ENCODE measurements around the gene RITA1. TPM values are rescaled to one million over a fixed set of nuclear protein-coding genes. Genes with fewer than 3 reads are reported as not detected.

The RITA1 gene
- total RNA-seq, 1 experiment from 2014 or later = 33.6 TPM

DNA sequence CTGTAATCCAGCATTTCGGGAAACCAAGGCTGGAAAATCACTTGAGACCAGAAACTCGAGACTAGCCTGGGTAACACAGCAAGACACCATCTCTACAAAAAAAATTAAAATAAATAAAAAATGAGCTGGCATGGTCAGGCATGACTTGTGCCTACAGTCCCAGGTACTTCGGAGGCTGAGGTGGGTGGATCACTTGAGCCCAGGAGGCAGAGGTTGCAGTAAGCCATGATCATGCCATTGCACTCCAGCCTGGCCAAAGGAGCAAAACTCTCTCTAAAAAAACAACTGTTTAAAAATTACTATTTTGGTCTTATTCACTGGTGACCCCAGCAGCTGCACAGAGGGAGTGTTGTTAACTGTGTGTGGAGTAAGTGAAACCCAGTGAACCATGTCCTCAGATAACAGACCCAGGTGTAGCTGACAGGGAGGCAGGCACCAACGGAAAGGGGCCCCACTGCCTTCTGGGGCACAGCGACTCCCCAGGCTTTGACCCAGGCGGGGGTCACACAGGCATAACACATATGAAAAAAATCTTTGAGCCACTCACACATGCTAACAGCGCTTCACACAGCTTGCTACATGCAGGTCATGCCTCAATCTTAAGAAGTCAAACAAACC is 12.3 kb upstream of the RITA1 start:
- intact Hi-C loops (cut with micrococcal nuclease; ENCODE audit: unreplicated experiment) = no loop called here
- no peak for DNase-seq

DNA sequence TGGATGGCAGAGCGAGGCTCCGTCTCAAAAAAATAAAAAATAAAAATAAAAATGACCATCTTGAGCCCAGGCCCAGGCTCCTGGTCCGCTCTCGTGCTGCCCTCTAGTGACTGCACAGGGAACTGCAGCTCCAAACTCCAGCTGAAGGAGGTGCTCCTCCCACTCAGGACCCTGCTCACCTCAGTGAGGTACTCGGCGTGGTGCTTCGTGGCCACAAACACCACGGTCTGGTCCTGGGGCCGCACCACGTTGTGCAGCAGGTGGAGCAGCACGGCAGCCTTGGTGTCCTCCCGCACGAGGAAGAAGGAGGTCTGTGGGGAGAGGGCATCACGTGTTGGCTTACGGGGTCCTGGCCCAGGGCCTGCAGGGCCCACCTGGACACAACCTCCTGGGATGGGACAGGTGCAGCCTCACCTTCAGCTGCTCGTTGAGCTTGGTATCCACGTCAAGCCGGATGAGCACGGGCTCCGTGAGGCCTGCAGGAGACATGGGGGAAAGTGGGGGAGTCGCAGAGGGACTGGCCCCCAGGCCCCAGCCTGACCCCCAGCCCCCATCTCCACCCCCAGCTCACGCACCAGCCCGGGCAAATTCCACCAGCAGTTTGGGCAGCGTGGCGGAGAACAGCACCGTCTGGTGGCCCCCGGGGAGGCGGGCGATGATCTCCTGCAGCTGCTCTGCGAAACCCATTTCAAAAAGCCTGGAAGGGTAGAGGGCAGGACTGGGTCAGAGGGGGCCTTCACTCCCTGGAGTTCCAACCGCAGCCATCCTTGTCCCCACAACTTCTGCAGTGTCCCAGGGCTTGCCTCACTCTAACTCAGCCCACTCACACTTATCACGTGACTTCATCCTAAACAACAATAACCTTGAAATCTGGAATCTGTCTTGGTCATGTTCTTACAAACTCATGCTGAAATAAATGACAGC is 10.8 kb upstream of the RITA1 start:
- no peaks in the 10 kb centered on the region for H3K4me1 Mint-ChIP-seq (ENCODE audit: low read depth, unreplicated experiment)
- intact Hi-C loops (cut with micrococcal nuclease; ENCODE audit: unreplicated experiment) = loop anchor here (1.0 kb wide), 1 partner anchor 126 kb away; no protein-coding TSS in a partner anchor
- TF ChIP-seq, protein P1, sequence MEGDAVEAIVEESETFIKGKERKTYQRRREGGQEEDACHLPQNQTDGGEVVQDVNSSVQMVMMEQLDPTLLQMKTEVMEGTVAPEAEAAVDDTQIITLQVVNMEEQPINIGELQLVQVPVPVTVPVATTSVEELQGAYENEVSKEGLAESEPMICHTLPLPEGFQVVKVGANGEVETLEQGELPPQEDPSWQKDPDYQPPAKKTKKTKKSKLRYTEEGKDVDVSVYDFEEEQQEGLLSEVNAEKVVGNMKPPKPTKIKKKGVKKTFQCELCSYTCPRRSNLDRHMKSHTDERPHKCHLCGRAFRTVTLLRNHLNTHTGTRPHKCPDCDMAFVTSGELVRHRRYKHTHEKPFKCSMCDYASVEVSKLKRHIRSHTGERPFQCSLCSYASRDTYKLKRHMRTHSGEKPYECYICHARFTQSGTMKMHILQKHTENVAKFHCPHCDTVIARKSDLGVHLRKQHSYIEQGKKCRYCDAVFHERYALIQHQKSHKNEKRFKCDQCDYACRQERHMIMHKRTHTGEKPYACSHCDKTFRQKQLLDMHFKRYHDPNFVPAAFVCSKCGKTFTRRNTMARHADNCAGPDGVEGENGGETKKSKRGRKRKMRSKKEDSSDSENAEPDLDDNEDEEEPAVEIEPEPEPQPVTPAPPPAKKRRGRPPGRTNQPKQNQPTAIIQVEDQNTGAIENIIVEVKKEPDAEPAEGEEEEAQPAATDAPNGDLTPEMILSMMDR (IDR thresholded peaks at IDR 0.05; ENCODE audit: insufficient read depth in 1 of 2, low read depth in 1 of 2, low read length in 1 of 2, severe bottlenecking in 1 of 2, unreplicated experiment in 1 of 2) = peak; percentile 91 to 96
- Histone ChIP-seq H3K27me3 (replicated peaks; ENCODE audit: control insufficient read depth, insufficient read depth, low read length) (no peaks in the 10 kb centered on the region), H3K4me1 (no peaks in the 10 kb centered on the region), H3K4me3 (ENCODE audit: low read depth, low read length) (no peak overlapping the region), H3K36me3 (ENCODE audit: control insufficient read depth, insufficient read depth, low read length) (peaks cover 8% of the 10 kb centered on the region), H3K9me3 (no peaks in the 10 kb centered on the region)
- H3K36me3 Mint-ChIP-seq (ENCODE audit: insufficient read depth, unreplicated experiment) = peaks cover 84% of the 10 kb centered on the region
- peak; percentile 74 to 83 for DNase-seq
- no peaks in the 10 kb centered on the region for H3K27me3 Mint-ChIP-seq (ENCODE audit: insufficient read depth, unreplicated experiment)
- peak overlapping the region; percentile 48 for H3K27ac Mint-ChIP-seq (ENCODE audit: unreplicated experiment)
- POLR2A ChIA-PET = no interaction called here
- BruUV-seq (replicated peaks) = no TSS peak
- H3K9me3 Mint-ChIP-seq (ENCODE audit: unreplicated experiment) = no peaks in the 10 kb centered on the region
- CTCF ChIA-PET = interaction anchor here (0.6 to 1.2 kb wide), 7 partner anchors 10 to 182 kb away, joined by 3 to 15 read pairs (median 3); partner anchors contain the start of genes DDX54, RITA1 and SLC8B1
- H3K4me3 Mint-ChIP-seq (ENCODE audit: unreplicated experiment) = no peak overlapping the region

More for the DNA sequence above, 12.3 kb upstream of the RITA1 start:
- no peak overlapping the region for H3K4me3 ChIP-seq (ENCODE audit: low read depth, low read length)
- no peaks in the 10 kb centered on the region for H3K4me1 ChIP-seq
- TF ChIP-seq, protein P1 (IDR thresholded peaks at IDR 0.05; ENCODE audit: insufficient read depth in 1 of 2, low read depth in 1 of 2, low read length in 1 of 2, severe bottlenecking in 1 of 2, unreplicated experiment in 1 of 2) = no peak
- H3K36me3 Mint-ChIP-seq (ENCODE audit: insufficient read depth, unreplicated experiment) = peaks cover 84% of the 10 kb centered on the region
- H3K4me1 Mint-ChIP-seq (ENCODE audit: low read depth, unreplicated experiment) = no peaks in the 10 kb centered on the region
- no peaks in the 10 kb centered on the region for H3K9me3 Mint-ChIP-seq (ENCODE audit: unreplicated experiment)
- H3K4me3 Mint-ChIP-seq (ENCODE audit: unreplicated experiment) = no peak overlapping the region
- no TSS peak for BruUV-seq (replicated peaks)
- ChIA-PET CTCF (no interaction called here), POLR2A (no interaction called here)
- H3K9me3 ChIP-seq = no peaks in the 10 kb centered on the region
- H3K27ac Mint-ChIP-seq (ENCODE audit: unreplicated experiment) = no peak overlapping the region
- no peaks in the 10 kb centered on the region for H3K27me3 ChIP-seq (replicated peaks; ENCODE audit: control insufficient read depth, insufficient read depth, low read length)
- peaks cover 5% of the 10 kb centered on the region for H3K36me3 ChIP-seq (ENCODE audit: control insufficient read depth, insufficient read depth, low read length)
- H3K27me3 Mint-ChIP-seq (ENCODE audit: insufficient read depth, unreplicated experiment) = no peaks in the 10 kb centered on the region

DNA sequence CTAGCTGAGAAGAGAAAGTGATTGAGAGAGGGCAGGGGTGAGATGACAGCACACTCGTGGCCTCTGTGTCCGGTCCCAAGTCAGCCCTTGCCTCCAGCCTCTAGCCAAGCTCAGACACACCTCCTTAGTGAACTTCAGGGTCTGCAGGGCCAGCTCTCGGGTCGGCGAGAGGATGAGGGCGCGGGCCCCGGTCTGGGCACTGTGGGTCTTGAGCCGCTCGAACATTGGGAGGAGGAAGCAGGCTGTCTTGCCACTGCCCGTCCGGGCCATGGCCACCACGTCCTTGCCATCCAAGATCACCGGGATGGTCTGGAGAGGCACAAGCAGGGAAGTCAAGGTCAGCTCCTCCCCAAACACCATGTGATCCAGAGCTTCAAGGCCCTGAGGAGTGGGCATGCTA is 6.5 kb upstream of the RITA1 start:
- DNase-seq = no peak
- H3K36me3 Mint-ChIP-seq (ENCODE audit: insufficient read depth, unreplicated experiment) = peaks cover 69% of the 10 kb centered on the region
- no TSS peak for BruUV-seq (replicated peaks)
- Histone ChIP-seq H3K27me3 (replicated peaks; ENCODE audit: control insufficient read depth, insufficient read depth, low read length) (no peaks in the 10 kb centered on the region), H3K36me3 (ENCODE audit: control insufficient read depth, insufficient read depth, low read length) (peaks cover 3% of the 10 kb centered on the region), H3K4me3 (ENCODE audit: low read depth, low read length) (no peak overlapping the region), H3K4me1 (no peaks in the 10 kb centered on the region), H3K9me3 (no peaks in the 10 kb centered on the region)
- H3K4me1 Mint-ChIP-seq (ENCODE audit: low read depth, unreplicated experiment) = no peaks in the 10 kb centered on the region
- CTCF ChIA-PET = no interaction called here
- TF ChIP-seq, protein P1 (IDR thresholded peaks at IDR 0.05; ENCODE audit: insufficient read depth in 1 of 2, low read depth in 1 of 2, low read length in 1 of 2, severe bottlenecking in 1 of 2, unreplicated experiment in 1 of 2) = no peak
- intact Hi-C loops (cut with micrococcal nuclease; ENCODE audit: unreplicated experiment) = no loop called here
- POLR2A ChIA-PET = no interaction called here
- no peaks in the 10 kb centered on the region for H3K9me3 Mint-ChIP-seq (ENCODE audit: unreplicated experiment)
- no peaks in the 10 kb centered on the region for H3K27me3 Mint-ChIP-seq (ENCODE audit: insufficient read depth, unreplicated experiment)
- H3K27ac Mint-ChIP-seq (ENCODE audit: unreplicated experiment) = no peak overlapping the region
- no peak overlapping the region for H3K4me3 Mint-ChIP-seq (ENCODE audit: unreplicated experiment)
